ENCODE results near the gene OR52I1.

The OR52I1 gene

GRCh38 chr11:4615856-4616444, 22.1 kb downstream of the OR52I1 start:
- DNase-seq, result no peak

GRCh38 chr11:4619514-4619913, 25.7 kb downstream of the OR52I1 start:
- no peak for DNase-seq

- peak; percentile 70 for DNase-seq
Measured at GRCh38 chr11:4626207-4627099, 32.6 kb downstream of the OR52I1 start.

DNA sequence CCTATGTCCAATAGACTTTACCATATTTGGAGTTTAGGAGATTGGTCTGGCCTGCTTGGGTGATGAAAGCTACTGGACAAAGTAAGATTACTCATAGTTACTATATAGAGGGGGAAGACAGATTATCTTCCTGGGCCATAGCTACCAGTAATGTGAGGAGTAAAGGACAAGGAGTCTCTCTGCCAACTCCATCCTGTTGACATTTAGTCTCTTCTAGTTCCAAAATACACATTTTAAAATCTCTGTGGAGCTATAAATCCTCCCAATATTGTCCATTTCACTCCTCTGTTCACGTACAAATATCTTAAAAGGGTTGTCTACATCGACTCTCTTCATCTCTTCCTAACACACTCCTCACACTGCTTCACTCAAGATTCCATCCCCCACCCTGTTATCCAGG, 42.3 kb downstream of the OR52I1 start:
- no peak for DNase-seq

DNA sequence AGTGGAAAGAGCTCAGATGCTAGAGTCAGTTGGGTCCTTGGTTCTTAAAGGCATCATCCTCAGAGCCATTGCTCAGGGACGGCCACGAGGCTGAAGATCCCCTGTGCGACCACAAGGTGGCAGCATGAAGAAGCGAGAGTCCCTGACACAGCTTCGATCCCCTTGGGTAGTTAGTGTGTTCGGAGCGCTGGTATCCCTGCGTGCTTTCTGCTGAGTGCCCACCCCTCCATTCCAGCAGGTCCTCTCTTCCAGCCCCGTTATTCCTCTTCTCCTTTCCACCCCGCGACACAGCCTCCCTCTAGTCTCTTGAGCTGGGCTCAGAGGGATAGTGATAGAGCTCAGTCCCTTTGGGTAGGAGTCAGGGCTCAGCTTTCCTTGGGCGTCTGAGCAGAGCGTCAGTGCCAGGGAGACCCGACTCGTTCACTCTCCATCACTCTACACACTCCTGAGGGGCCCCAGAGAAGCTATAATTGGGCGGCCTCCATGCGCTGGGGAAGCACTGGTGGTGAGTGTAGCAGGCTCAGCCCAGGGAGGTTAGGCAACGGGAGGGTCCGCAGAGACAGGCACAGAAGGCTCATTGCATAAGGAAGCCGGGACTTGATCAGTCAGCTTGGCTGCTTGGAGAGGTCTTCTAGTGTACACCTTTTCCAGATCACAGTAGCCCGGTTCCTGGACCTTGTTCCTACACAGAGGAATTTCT, 43.3 kb downstream of the OR52I1 start, which contains the start of gene OR51D1:
Gene OR51D1 (plus strand): TSS at position 516 of the 700 bp plus-strand sequence. CDS start 2,314 bp downstream, outside the sequence.
- DNase-seq, result peak; percentile 3

- DNase-seq, result no peak
Measured at GRCh38 chr11:4637662-4638047, 43.8 kb downstream of the OR52I1 start.

- DNase-seq, result no peak
Measured at GRCh38 chr11:4639931-4640330, 46.1 kb downstream of the OR52I1 start.

DNA sequence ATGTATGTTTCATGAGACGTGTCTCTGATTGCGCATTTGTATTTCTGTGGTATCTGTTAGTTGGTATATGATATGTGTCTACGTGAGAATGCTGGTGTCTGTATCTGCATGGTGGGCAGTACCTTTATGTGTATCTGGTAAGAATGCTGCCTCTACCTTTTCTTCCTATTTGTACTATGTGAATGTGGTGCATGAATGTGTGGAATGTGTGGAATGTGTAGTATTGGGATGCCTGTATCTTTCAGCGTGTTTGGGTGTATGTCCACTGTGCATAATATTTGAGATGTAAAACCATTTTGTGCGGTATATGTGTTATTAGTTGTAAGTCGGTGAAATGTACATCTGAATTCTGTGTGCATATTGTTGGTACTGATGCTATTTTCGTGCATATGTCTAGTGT, 47.7 kb downstream of the OR52I1 start:
- DNase-seq, result no peak

DNA sequence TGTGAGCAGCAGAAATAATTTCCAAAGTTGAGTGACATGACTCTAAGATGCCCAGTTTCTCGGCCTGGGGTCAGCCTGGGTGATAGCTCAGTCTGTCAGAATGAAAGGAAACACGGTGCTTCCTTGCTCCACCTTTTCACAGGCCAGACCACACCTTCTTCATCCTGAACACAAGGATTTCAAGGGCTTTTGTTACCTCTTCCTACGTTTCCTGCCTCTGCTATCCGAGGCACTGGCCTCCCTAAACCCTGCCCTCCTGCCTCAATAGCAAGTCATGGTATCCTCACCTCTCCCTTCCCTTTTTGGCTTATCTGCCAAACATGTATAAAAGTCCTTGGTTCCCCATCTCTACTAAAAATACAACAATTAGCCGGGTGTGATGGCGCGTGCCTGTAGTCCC, 48.2 kb downstream of the OR52I1 start:
- DNase-seq, result no peak

DNA sequence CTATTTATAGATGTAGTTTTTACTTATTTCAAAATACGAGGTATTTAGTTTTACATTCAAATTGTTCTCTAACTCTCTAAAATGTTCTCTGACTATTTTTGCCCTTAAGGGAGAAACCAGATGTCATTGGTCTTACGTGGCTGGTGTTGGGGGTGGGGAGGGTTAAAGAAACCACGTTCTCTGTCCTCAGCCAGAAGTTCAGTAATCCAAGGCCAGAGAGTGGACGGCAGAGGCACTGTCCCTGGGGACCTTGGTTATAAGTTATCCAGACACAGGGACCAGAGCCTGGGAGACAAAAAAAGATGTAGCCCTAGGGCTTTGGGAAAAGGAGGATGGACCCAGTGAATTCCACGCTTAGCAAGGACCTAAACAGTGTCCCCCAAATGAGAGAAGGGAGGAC, 49.2 kb downstream of the OR52I1 start:
- DNase-seq, result no peak

- no peak for DNase-seq
Measured at GRCh38 chr11:4643682-4644081, 49.8 kb downstream of the OR52I1 start, which contains the start of gene OR51E1. Gene OR51E1 (plus strand): TSS chr11:4643982. CDS start chr11:4652527, 8,545 bp downstream.

DNA sequence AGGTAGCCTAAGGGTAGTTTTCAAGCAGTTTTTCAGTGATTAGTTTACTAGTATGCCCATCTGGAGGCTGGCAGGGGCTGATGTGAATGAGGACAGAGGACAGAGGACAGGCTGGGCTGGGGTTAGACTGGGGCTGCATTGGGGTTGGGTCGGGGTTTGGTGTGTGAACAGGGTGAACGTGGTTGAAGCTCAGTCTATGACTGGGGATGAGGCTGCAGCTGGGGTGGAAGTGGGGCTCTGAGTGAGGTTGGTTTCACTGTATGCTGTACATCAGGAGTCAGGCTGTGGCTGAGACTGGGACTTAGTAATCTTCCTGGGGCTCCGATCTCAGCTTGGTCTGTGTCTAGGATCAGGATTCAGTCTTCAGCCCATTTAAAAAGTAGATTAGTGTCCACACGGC, 50.4 kb downstream of the OR52I1 start:
- DNase-seq, result no peak

Measured in NCI-H2171 treated with DMSO at 0.1 percent for 48 hours (cell line).